CD14-positive monocyte (primary cell): ENCODE data around the gene RAB22A. TPM values are rescaled to one million over a fixed set of nuclear protein-coding genes. Genes with fewer than 3 reads are reported as not detected.

ENCODE experiments used
- DNase-seq, 3 donors: peaks; one replicate each; pipeline ENCODE4 v3.0.0-alpha.2; 2011 to 2022
- H2AFZ ChIP-seq: 2 replicates; pipeline ENCODE4 v1.6.0; 2012; ENCODE audit warnings: mild to moderate bottlenecking, low read depth, low read length, inconsistent platforms; ENCODE audit not compliant: insufficient read depth, poor library complexity, severe bottlenecking
- H3K27ac ChIP-seq, 2 donors: 1 replicate in 1 of 2; 2 replicates in 1 of 2; pipeline ENCODE4 v1.5.1; 2012 to 2013; ENCODE audit warnings: low read length in 2 of 2, control low read depth in 1 of 2, inconsistent platforms in 1 of 2, low read depth in 1 of 2, mild to moderate bottlenecking in 1 of 2
- H3K27me3 ChIP-seq, 2 donors: one replicate each; pipeline versions ENCODE4 v1.6.0 to v1.6.1; 2011 to 2013; ENCODE audit warnings: low read length in 2 of 2; ENCODE audit not compliant: control insufficient read depth in 2 of 2, insufficient read depth in 2 of 2
- H3K36me3 ChIP-seq, 2 donors: replicated peaks in 1 of 2; 1 replicate in 1 of 2; 2 replicates in 1 of 2; pipeline versions ENCODE4 v1.5.1 to v1.6.1; 2012 to 2013; ENCODE audit warnings: low read length in 2 of 2, control low read depth in 1 of 2, inconsistent platforms in 1 of 2, mild to moderate bottlenecking in 1 of 2; ENCODE audit not compliant: insufficient read depth in 2 of 2, control insufficient read depth in 1 of 2
- H3K4me1 ChIP-seq, 2 donors: 1 replicate in 1 of 2; 2 replicates in 1 of 2; pipeline versions ENCODE4 v1.5.1 to v1.6.1; 2012 to 2013; ENCODE audit warnings: low read length in 2 of 2, control low read depth in 1 of 2, inconsistent platforms in 1 of 2, mild to moderate bottlenecking in 1 of 2, moderate library complexity in 1 of 2; ENCODE audit not compliant: insufficient read depth in 2 of 2, control insufficient read depth in 1 of 2
- H3K4me2 ChIP-seq: replicated peaks from 2 replicates; pipeline ENCODE3; 2012; ENCODE audit warnings: low read length, moderate library complexity, mild to moderate bottlenecking; ENCODE audit not compliant: poor library complexity, severe bottlenecking; ENCODE audit errors: extremely low read depth
- H3K4me3 ChIP-seq, 3 experiments: fragments of 200-600 bp in 1 of 3; sonication (generic) in 1 of 3; replicated peaks in 1 of 3; 1 replicate in 2 of 3; 2 replicates in 1 of 3; pipeline ENCODE4 v1.5.1; 2011 to 2013; ENCODE audit warnings: low read length in 3 of 3, mild to moderate bottlenecking in 3 of 3, control low read depth in 2 of 3, low read depth in 2 of 3, inconsistent platforms in 1 of 3, moderate library complexity in 1 of 3
- H3K79me2 ChIP-seq: 2 replicates; pipeline ENCODE4 v1.6.0; 2012; ENCODE audit warnings: mild to moderate bottlenecking, control low read depth, inconsistent platforms, low read length, moderate library complexity; ENCODE audit not compliant: insufficient read depth
- H3K9ac ChIP-seq: 2 replicates; pipeline ENCODE4 v1.6.0; 2017; ENCODE audit warnings: low read length, mild to moderate bottlenecking; ENCODE audit not compliant: insufficient read depth, poor library complexity, severe bottlenecking
- H3K9me3 ChIP-seq, 2 donors: replicated peaks in 1 of 2; 1 replicate in 1 of 2; 2 replicates in 1 of 2; pipeline versions ENCODE4 v1.5.1 to v1.6.1; 2012 to 2013; ENCODE audit warnings: low read length in 2 of 2, control low read depth in 1 of 2; ENCODE audit not compliant: control insufficient read depth in 1 of 2, insufficient read depth in 1 of 2
- H4K20me1 ChIP-seq: 2 replicates; pipeline ENCODE4 v1.6.0; 2012; ENCODE audit warnings: mild to moderate bottlenecking, low read length, control low read depth, moderate library complexity; ENCODE audit not compliant: insufficient read depth
- H3K27ac Mint-ChIP-seq, 7 donors: one replicate each; pipeline ENCODE4 v1.8.0; 2020; ENCODE audit warnings: mild to moderate bottlenecking in 7 of 7, mixed read lengths in 7 of 7, moderate library complexity in 6 of 7, inconsistent platforms in 2 of 7
- H3K27me3 Mint-ChIP-seq, 3 donors: one replicate each; pipeline ENCODE4 v1.8.0; 2021 to 2022; ENCODE audit warnings: low read depth in 3 of 3, mild to moderate bottlenecking in 3 of 3, mixed read lengths in 3 of 3, moderate library complexity in 3 of 3, inconsistent platforms in 1 of 3
- H3K36me3 Mint-ChIP-seq, 2 donors: one replicate each; pipeline ENCODE4 v1.8.0; 2020; ENCODE audit warnings: mixed read lengths in 2 of 2, inconsistent platforms in 1 of 2, mild to moderate bottlenecking in 1 of 2
- H3K4me1 Mint-ChIP-seq: one replicate; pipeline ENCODE4 v1.8.0; 2020; ENCODE audit warnings: mild to moderate bottlenecking, mixed read lengths
- H3K4me3 Mint-ChIP-seq, 2 donors: one replicate each; pipeline ENCODE4 v1.8.0; 2020; ENCODE audit warnings: mild to moderate bottlenecking in 2 of 2, mixed read lengths in 2 of 2, moderate library complexity in 1 of 2
- H3K9me3 Mint-ChIP-seq, 7 donors: one replicate each; pipeline ENCODE4 v1.8.0; 2020 to 2022; ENCODE audit warnings: mixed read lengths in 7 of 7, mild to moderate bottlenecking in 6 of 7, moderate library complexity in 6 of 7, inconsistent platforms in 2 of 7
- CTCF ChIP-seq: fragments of 200-600 bp; IDR thresholded peaks from one replicate; pipeline ENCODE4 v1.8.0; 2022; ENCODE audit warnings: antibody characterized with exemption, mild to moderate bottlenecking
- WGBS: methylation state at CpG from one replicate; pipeline ENCODE4 v1.1.5; 2013; ENCODE audit warnings: missing lambda C conversion rate; ENCODE audit not compliant: insufficient coverage; 5-methylcytosine and 5-hydroxymethylcytosine counted together
- intact Hi-C, 2 donors: fragments of 100-400 bp; cut with micrococcal nuclease; formaldehyde crosslinking; loops; one replicate each; pipeline versions ENCODE4 v1.15.0 to v1.15.1; 2023
- polyA plus RNA-seq, 3 donors: library from polyadenylated mRNA; depleted of rRNA in 1 of 3; unstranded in 2 of 3; stranded (reverse) in 1 of 3; fragments of 300-500 nt in 2 of 3; fragments of >200 nt in 1 of 3; fragmentation: Illumina TruSeq in 2 of 3; gene quantifications; 1 replicate in 2 of 3; 2 replicates in 1 of 3; pipeline ENCODE4 v1.2.3, GENCODE V29; 2012 to 2021

RAB22A gene
- polyA plus RNA-seq, 3 donors = 5.8 to 10.6 (median 9.8) TPM

DNA sequence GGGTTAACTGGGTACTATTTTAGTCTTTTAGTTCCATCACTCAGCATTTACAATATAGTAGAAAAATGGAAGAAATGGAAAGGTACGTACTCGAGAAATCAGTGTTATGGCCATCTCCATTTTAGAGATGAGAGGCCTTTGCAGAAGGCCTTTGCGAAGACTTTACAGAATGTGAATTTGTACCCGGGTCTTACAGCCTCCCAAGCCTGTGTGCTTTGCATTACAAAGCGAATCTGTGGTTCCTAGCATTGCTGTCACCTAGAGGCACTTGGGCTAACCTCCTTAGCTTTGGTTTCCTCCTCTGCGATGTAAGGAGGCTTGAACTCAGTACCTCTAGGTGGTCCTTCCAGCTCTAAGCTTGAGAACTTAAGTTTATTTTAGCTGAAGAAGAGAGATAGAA, 90.4 kb downstream of the RAB22A start:
- 96% methylated on average over 5 of the region's 6 CpGs for WGBS
- no peaks in the 10 kb centered on the region for H3K9me3 Mint-ChIP-seq
- Histone ChIP-seq H3K79me2 (peaks cover 100% of the 10 kb centered on the region), H2AFZ (no peak overlapping the region), H3K9me3 (no peaks in the 10 kb centered on the region), H4K20me1 (peaks cover 97% of the 10 kb centered on the region), H3K4me2 (no peak overlapping the region), H3K27me3 (no peaks in the 10 kb centered on the region), H3K4me1 (peaks cover 0 to 4% of the 10 kb centered on the region in 2 donors), H3K9ac (no peak overlapping the region), H3K27ac (no peak overlapping the region), H3K4me3 (no peak overlapping the region), H3K36me3 (no peaks in the 10 kb centered on the region)
- DNase-seq = no peak
- no peak overlapping the region for H3K27ac Mint-ChIP-seq
- H3K4me1 Mint-ChIP-seq = peaks cover 16% of the 10 kb centered on the region
- intact Hi-C loops = no loop called here
- H3K4me3 Mint-ChIP-seq = no peak overlapping the region
- TF ChIP-seq CTCF = no peak
- H3K36me3 Mint-ChIP-seq = peaks cover 4 to 11% of the 10 kb centered on the region in 2 donors
- H3K27me3 Mint-ChIP-seq = peaks cover 0 to 2% (median 0%) of the 10 kb centered on the region in 3 donors

- H4K20me1 ChIP-seq = peaks cover 100% of the 10 kb centered on the region
- no peaks in the 10 kb centered on the region for H3K36me3 ChIP-seq
- H3K9me3 ChIP-seq = no peaks in the 10 kb centered on the region
- Mint-ChIP-seq H3K27me3 (peaks cover 0 to 2% (median 0%) of the 10 kb centered on the region in 3 donors), H3K9me3 (no peaks in the 10 kb centered on the region), H3K4me3 (no peak overlapping the region), H3K27ac (no peak overlapping the region), H3K36me3 (peaks cover 2 to 11% of the 10 kb centered on the region in 2 donors), H3K4me1 (peaks cover 16% of the 10 kb centered on the region)
- H3K4me1 ChIP-seq = peaks cover 0 to 4% of the 10 kb centered on the region in 2 donors
- H3K4me2 ChIP-seq = no peak overlapping the region
- H3K27me3 ChIP-seq = no peaks in the 10 kb centered on the region
- peaks cover 100% of the 10 kb centered on the region for H3K79me2 ChIP-seq
- H3K27ac ChIP-seq = peak overlapping the region in 1 of 2 donors; percentile 39
- H2AFZ ChIP-seq = no peak overlapping the region
- no peak for TF ChIP-seq CTCF
- H3K9ac ChIP-seq = no peak overlapping the region
- H3K4me3 ChIP-seq = no peak overlapping the region
- WGBS = 0% methylated on average over 1 of the region's 1 CpG
- intact Hi-C loops = no loop called here
- no peak for DNase-seq
Measured at GRCh38 chr20:58401162-58401561, 91.6 kb downstream of the RAB22A start.
